SK-N-SH (cell line): ENCODE measurements around the gene SEMA3A. TPM values are rescaled to one million over a fixed set of nuclear protein-coding genes. Genes with fewer than 3 reads are reported as not detected.

Source experiments
- CTCF ChIA-PET: fragments of 300-600, 350-600 bp; formaldehyde crosslinking; extraction: SDS; loops from one replicate; lab custom pipeline; 2021; lab: Yijun Ruan, JAX
- POLR2A ChIA-PET: fragments of 350-600 bp; sonication (Branson Sonifier 250); formaldehyde crosslinking; extraction: SDS; loops from one replicate; lab custom pipeline; 2020; ENCODE audit warnings: antibody characterized with exemption, inconsistent platforms; lab: Yijun Ruan, JAX
- DNase-seq: peaks from one replicate; pipeline ENCODE4 v3.0.0; 2012
- H2AFZ ChIP-seq: fragments of 200-600 bp; sonication (generic); 2 replicates; pipeline ENCODE4 v1.8.1; 2016; ENCODE audit warnings: antibody characterized with exemption, mild to moderate bottlenecking, low read depth
- H3F3A ChIP-seq: fragments of 200-600 bp; sonication (generic); replicated peaks from 2 replicates; pipeline ENCODE3; 2016; ENCODE audit warnings: antibody characterized with exemption, mild to moderate bottlenecking; ENCODE audit not compliant: insufficient read depth
- H3K27ac ChIP-seq, 2 experiments: fragments of 200-500 bp in 1 of 2; fragments of 200-600 bp in 1 of 2; sonication (Bioruptor generic) in 1 of 2; sonication (generic), shearing (Covaris generic) in 1 of 2; 2 replicates each; pipeline versions ENCODE4 v1.5.1 to v1.6.1; 2014 to 2016; ENCODE audit warnings: low read depth in 2 of 2, inconsistent platforms in 1 of 2, low read length in 1 of 2, mild to moderate bottlenecking in 1 of 2, mixed read lengths in 1 of 2
- H3K27me3 ChIP-seq: fragments of 200-600 bp; sonication (generic), shearing (Covaris generic); 2 replicates; pipeline ENCODE4 v1.6.1; 2016; ENCODE audit warnings: mixed run types; ENCODE audit not compliant: insufficient read depth
- H3K36me3 ChIP-seq, 2 experiments: fragments of 200-500 bp in 1 of 2; fragments of 200-600 bp in 1 of 2; sonication (Bioruptor generic) in 1 of 2; sonication (generic) in 1 of 2; replicated peaks in 1 of 2; 2 replicates each; pipeline versions ENCODE3 to v1.5.1; 2014 to 2016; ENCODE audit warnings: low read length in 1 of 2, mild to moderate bottlenecking in 1 of 2; ENCODE audit not compliant: insufficient read depth in 2 of 2, control insufficient read depth in 1 of 2
- H3K4me1 ChIP-seq, 2 experiments: fragments of 200-500 bp in 1 of 2; fragments of 200-600 bp in 1 of 2; sonication (Bioruptor generic) in 1 of 2; sonication (generic), shearing (Covaris generic) in 1 of 2; 2 replicates each; pipeline versions ENCODE4 v1.5.1 to v1.6.1; 2014 to 2016; ENCODE audit warnings: low read depth in 1 of 2, low read length in 1 of 2, mixed run types in 1 of 2; ENCODE audit not compliant: insufficient read depth in 2 of 2, control insufficient read depth in 1 of 2
- H3K4me2 ChIP-seq: fragments of 200-600 bp; sonication (generic), shearing (Covaris generic); 2 replicates; pipeline ENCODE4 v1.6.1; 2017; ENCODE audit warnings: mixed run types
- H3K4me3 ChIP-seq, 2 experiments: fragments of 200-500 bp in 1 of 2; fragments of 200-600 bp in 1 of 2; sonication (Bioruptor generic) in 1 of 2; sonication (generic), shearing (Covaris generic) in 1 of 2; 2 replicates each; pipeline versions ENCODE4 v1.5.1 to v1.8.1; 2014 to 2016; ENCODE audit warnings: low read depth in 2 of 2, inconsistent platforms in 1 of 2, low read length in 1 of 2, mild to moderate bottlenecking in 1 of 2, mixed read lengths in 1 of 2, moderate library complexity in 1 of 2
- H3K79me2 ChIP-seq: fragments of 200-600 bp; sonication (generic); 2 replicates; pipeline ENCODE4 v1.8.1; 2017; ENCODE audit warnings: mild to moderate bottlenecking; ENCODE audit not compliant: insufficient read depth
- H3K9ac ChIP-seq: fragments of 200-600 bp; sonication (generic); 2 replicates; pipeline ENCODE4 v1.6.1; 2017; ENCODE audit warnings: mixed run types
- H3K9me2 ChIP-seq: fragments of 200-600 bp; sonication (generic); 2 replicates; pipeline ENCODE4 v1.6.1; 2017; ENCODE audit warnings: mixed run types
- H3K9me3 ChIP-seq: fragments of 200-600 bp; sonication (generic); 2 replicates; pipeline ENCODE4 v1.6.1; 2017; ENCODE audit warnings: mixed run types, mild to moderate bottlenecking, moderate library complexity
- H4K20me1 ChIP-seq: fragments of 200-600 bp; sonication (generic); 2 replicates; pipeline ENCODE4 v1.6.1; 2017; ENCODE audit warnings: mild to moderate bottlenecking, mixed run types; ENCODE audit not compliant: insufficient read depth
- CHD2 ChIP-seq: fragments of 150-350 bp; IDR thresholded peaks from 2 replicates; pipeline ENCODE4 v1.6.1; 2018; ENCODE audit warnings: low read length; ENCODE audit not compliant: partially characterized antibody
- ELF1 ChIP-seq: IDR thresholded peaks from 2 replicates; pipeline ENCODE4 v1.4.0; 2012
- EZH2phosphoT487 ChIP-seq: fragments of 200-600 bp; sonication (generic); IDR thresholded peaks from 2 replicates; pipeline ENCODE4 v1.6.1; 2017; ENCODE audit warnings: low read depth, mixed run types, mild to moderate bottlenecking, antibody characterized with exemption, moderate library complexity, borderline replicate concordance
- GABPA ChIP-seq: IDR thresholded peaks from 2 replicates; pipeline ENCODE4 v1.4.0; 2012; ENCODE audit warnings: low read depth, mild to moderate bottlenecking
- IRF3 ChIP-seq: fragments of 150-350 bp; IDR thresholded peaks from 2 replicates; pipeline ENCODE4 v1.6.1; 2016; ENCODE audit warnings: mild to moderate bottlenecking, low read depth, low read length
- MEF2A ChIP-seq: IDR thresholded peaks from 2 replicates; pipeline ENCODE4 v1.4.0; 2012; ENCODE audit warnings: low read depth, borderline replicate concordance
- MXI1 ChIP-seq: IDR thresholded peaks from 2 replicates; pipeline ENCODE4 v1.6.1; 2012; ENCODE audit warnings: mild to moderate bottlenecking, low read depth, low read length, improper control_type of control experiment
- NFIC ChIP-seq: IDR thresholded peaks from 2 replicates; pipeline ENCODE4 v1.4.0; 2012; ENCODE audit warnings: borderline replicate concordance
- NRF1 ChIP-seq: IDR thresholded peaks from 2 replicates; pipeline ENCODE4 v1.6.1; 2012; ENCODE audit warnings: low read depth, mild to moderate bottlenecking, low read length
- POLR2AphosphoS5 ChIP-seq: IDR thresholded peaks from 2 replicates; pipeline ENCODE4 v1.6.1; 2012; ENCODE audit warnings: low read depth, low read length
- RAD21 ChIP-seq: IDR thresholded peaks from 2 replicates; pipeline ENCODE4 v1.6.1; 2012; ENCODE audit warnings: mild to moderate bottlenecking, low read length
- RCOR1 ChIP-seq: fragments of 150-350 bp; IDR thresholded peaks from 2 replicates; pipeline ENCODE4 v1.6.1; 2017; ENCODE audit warnings: antibody characterized with exemption, low read length
- RFX5 ChIP-seq: IDR thresholded peaks from 2 replicates; pipeline ENCODE4 v1.6.1; 2012; ENCODE audit warnings: mild to moderate bottlenecking, improper control_type of control experiment, low read length
- SIN3A ChIP-seq: IDR thresholded peaks from 2 replicates; pipeline ENCODE4 v1.6.1; 2012; ENCODE audit warnings: low read depth, mild to moderate bottlenecking, low read length, moderate library complexity, borderline replicate concordance
- SMC3 ChIP-seq: IDR thresholded peaks from 2 replicates; pipeline ENCODE4 v1.6.1; 2012; ENCODE audit warnings: low read depth, low read length, improper control_type of control experiment
- TAF1 ChIP-seq: IDR thresholded peaks from 2 replicates; pipeline ENCODE4 v1.6.1; 2012; ENCODE audit warnings: low read depth, mild to moderate bottlenecking, low read length, moderate library complexity, borderline replicate concordance
- TCF12 ChIP-seq: IDR thresholded peaks from 2 replicates; pipeline ENCODE4 v1.4.0; 2012
- TEAD4 ChIP-seq: IDR thresholded peaks from 2 replicates; pipeline ENCODE4 v1.4.0; 2012; ENCODE audit warnings: mild to moderate bottlenecking, borderline replicate concordance; ENCODE audit not compliant: insufficient read depth
- USF1 ChIP-seq: IDR thresholded peaks from 2 replicates; pipeline ENCODE4 v1.4.0; 2012; ENCODE audit warnings: low read depth, borderline replicate concordance
- USF2 ChIP-seq: fragments of 150-350 bp; IDR thresholded peaks from 2 replicates; pipeline ENCODE4 v1.6.1; 2017; ENCODE audit warnings: antibody characterized with exemption, low read length, low read depth, borderline replicate concordance
- ZBTB33 ChIP-seq: IDR thresholded peaks from 2 replicates; pipeline ENCODE4 v1.4.0; 2012; ENCODE audit warnings: low read depth, borderline replicate concordance
- polyA plus RNA-seq, 3 experiments: library from polyadenylated mRNA; depleted of rRNA; stranded (reverse); fragments of >200 nt; gene quantifications; 2 replicates each; pipeline ENCODE4 v1.2.3, GENCODE V29; 2012

Gene SEMA3A
- polyA plus RNA-seq, 1 of the 3 experiments (the other 2 are of a cell fraction) = 15.9 TPM

GRCh38 chr7:84112771-84113170 lies 81.8 kb downstream of the SEMA3A start (continued):
- TF ChIP-seq ZBTB33 (no peak), RAD21 (no peak), NFIC (no peak), TAF1 (no peak), TEAD4 (no peak), NRF1 (no peak)

- Histone ChIP-seq H3K4me2 (no peak overlapping the region), H3K9ac (no peak overlapping the region), H3K27ac (no peak overlapping the region), H3K36me3 (peaks cover 0 to 2% of the 10 kb centered on the region in 2 experiments), H3K9me3 (no peaks in the 10 kb centered on the region), H3K27me3 (no peaks in the 10 kb centered on the region), H3K4me3 (no peak overlapping the region), H3F3A (peaks cover 4% of the 10 kb centered on the region), H3K4me1 (peaks cover 2 to 38% of the 10 kb centered on the region in 2 experiments; a peak in 3 of 4 replicates), H3K9me2 (no peaks in the 10 kb centered on the region), H3K79me2 (no peaks in the 10 kb centered on the region), H4K20me1 (no peaks in the 10 kb centered on the region), H2AFZ (no peak overlapping the region)
- no peak for DNase-seq
- no peak for TF ChIP-seq ELF1
- no peak for TF ChIP-seq ZBTB33
- no peak for TF ChIP-seq GABPA
- TF ChIP-seq IRF3 = no peak
- TF ChIP-seq CHD2 = no peak
- TF ChIP-seq SIN3A = no peak
- no peak for TF ChIP-seq RCOR1
- TF ChIP-seq USF1 = no peak
- no peak for TF ChIP-seq MXI1
- no peak for TF ChIP-seq MEF2A
- TF ChIP-seq TCF12 = no peak
- TF ChIP-seq EZH2phosphoT487 = no peak
- TF ChIP-seq RFX5 = no peak
- no peak for TF ChIP-seq TEAD4
- no peak for TF ChIP-seq TAF1
- TF ChIP-seq SMC3 = no peak
- TF ChIP-seq POLR2AphosphoS5 = no peak
- TF ChIP-seq RAD21 = no peak
- TF ChIP-seq USF2 = no peak
- POLR2A ChIA-PET = no interaction called here
- CTCF ChIA-PET = interaction anchor here (1.3 to 1.4 kb wide), 2 partner anchors 10 to 44 kb away, joined by 3 to 4 read pairs; no protein-coding TSS in a partner anchor
Observed at GRCh38 chr7:84111842-84112241, 82.7 kb downstream of the SEMA3A start.
